DMS53 treated with DMSO at 0.1 percent for 48 hours (cell line): ENCODE results near the gene TREH.
A peak's percentile ranks its signal among the peaks of the same experiment; 100 is the strongest.
"Not testable (repeated sequence)": the region's sequence is repeated elsewhere in the genome, so short reads cannot be mapped to it uniquely, and the experiment has no call there.

ENCODE experiments used
- DNase-seq: peaks from one replicate; lab custom pipeline; 2025; ENCODE audit not compliant: unreplicated experiment; lab: John Stamatoyannopoulos, UW

The TREH gene, protein sequence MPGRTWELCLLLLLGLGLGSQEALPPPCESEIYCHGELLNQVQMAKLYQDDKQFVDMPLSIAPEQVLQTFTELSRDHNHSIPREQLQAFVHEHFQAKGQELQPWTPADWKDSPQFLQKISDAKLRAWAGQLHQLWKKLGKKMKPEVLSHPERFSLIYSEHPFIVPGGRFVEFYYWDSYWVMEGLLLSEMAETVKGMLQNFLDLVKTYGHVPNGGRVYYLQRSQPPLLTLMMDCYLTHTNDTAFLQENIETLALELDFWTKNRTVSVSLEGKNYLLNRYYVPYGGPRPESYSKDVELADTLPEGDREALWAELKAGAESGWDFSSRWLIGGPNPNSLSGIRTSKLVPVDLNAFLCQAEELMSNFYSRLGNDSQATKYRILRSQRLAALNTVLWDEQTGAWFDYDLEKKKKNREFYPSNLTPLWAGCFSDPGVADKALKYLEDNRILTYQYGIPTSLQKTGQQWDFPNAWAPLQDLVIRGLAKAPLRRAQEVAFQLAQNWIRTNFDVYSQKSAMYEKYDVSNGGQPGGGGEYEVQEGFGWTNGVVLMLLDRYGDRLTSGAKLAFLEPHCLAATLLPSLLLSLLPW

GRCh38 chr11:118679483-118679882 lies at the start of gene TREH:
Gene TREH (minus strand): TSS chr11:118679650. CDS start chr11:118679627, 23 bp downstream.
- peak; percentile 20 for DNase-seq

DNA sequence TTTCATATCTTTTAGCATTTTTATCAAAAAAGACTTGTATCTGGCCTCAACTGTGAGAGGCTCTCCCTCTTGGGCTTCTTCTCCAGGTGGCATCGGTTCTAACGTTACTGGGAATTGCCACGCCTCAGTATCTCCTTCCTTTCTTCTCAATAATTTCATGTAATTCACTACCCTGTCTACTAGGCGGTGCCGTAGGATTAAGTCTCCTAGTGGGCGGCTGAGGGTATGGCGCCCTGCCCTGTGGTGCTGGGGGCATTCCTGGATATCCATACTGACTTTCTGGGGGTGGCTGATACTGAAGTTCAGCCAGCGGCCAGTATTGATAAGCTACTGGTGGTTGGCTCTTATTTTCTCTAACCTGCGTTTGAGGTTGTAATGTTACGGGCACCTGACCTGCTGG lies 48.7 kb upstream of the TREH start:
- DNase-seq = not testable (repeated sequence)

GRCh38 chr11:118727721-118728066 lies 48.2 kb upstream of the TREH start:
- not testable (repeated sequence) for DNase-seq

DNA sequence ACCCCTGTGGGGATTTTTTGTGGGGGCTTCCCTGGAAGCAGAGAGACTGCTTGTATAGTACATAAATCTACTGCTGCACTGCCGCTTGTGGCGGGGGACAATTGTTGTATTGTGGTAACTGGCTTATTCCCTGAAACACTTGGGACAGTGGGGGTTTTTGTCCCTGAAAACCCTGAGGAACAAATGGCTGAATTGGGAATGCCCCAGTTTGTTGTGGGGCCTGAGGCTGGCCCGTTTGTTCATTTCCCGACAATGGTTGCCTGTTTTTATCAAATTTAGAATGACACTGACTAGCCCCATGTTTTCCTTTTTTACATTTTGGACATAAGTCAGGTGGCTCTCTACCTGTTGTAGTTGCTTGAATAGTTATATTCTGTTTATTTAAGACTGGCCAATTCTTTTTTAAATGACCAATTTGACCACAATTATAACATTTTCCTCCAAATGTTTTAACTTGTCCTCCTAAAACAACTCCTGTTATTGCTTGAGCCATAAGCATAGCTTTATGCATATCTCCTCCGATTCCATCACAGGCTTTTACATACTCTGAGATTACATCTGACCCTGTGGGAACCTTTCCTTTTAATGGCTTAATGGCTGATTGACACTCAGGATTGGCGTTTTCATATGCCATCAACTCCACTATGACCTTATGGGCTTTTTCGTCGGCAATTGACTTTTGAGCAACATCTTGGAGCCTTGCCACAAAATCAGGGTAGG lies 47.7 kb upstream of the TREH start:
- DNase-seq = not testable (repeated sequence)

- DNase-seq = not testable (repeated sequence)
Measured at GRCh38 chr11:118721478-118722015, 42.1 kb upstream of the TREH start.

DNA sequence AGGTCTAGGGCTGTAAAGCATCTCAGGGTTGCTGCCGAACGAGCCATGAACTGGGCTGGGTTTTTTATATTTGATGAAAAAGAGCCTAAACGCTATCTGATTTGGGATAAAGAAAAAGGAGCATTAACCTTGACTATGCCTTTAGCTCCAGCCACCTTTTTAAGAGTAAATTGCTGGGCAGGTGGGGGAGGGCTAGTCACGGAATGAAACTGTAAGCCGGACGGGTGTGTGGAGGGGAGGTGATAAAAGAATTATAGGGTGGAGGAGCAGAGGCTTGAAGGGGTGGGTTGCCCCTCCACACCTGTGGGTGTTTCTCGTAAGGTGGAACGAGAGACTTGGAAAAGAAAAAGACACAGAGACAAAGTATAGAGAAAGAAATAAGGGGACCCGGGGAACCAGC lies 41.3 kb upstream of the TREH start:
- DNase-seq = not testable (repeated sequence)

DNA sequence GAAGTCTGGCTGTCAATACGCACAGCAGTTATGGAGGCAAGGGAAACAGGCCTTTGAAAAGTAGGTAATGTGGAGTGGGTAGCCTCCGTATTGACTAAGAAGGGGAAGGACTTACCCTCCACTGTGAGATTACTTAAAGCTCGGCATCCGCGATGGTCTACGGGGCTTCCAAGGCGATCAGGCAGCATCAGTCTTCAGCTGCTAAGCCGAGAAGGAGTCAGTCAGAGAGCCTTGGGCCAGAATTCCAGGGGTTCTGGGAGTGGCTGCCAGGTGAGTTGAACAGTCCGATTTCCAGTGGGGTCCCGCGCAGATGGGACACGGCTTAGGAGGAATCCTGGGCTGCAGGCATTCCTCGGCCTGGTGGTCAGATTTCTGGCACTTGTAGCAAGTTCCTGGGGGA lies 40.6 kb upstream of the TREH start:
- DNase-seq = not testable (repeated sequence)

DNA sequence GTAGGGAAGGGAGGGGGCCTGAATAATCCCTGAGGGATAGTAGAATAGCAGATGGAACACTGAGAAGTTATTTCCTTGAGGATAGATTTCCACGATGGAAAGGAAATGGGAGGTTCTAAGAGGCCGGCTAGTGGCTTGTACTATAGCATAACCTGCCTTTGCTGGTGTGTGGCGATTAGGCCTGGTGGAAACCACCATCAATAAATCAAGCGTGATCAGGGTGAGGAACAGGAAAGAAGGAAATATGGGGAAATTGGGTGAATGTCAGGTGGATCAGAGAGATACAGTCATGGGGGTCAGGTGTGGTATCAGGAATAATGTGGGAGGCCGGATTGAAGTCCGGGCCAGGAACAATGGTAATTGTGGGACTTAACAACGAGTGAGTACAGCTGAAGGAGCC lies 39.1 kb upstream of the TREH start:
- DNase-seq = not testable (repeated sequence)

GRCh38 chr11:118717733-118718132 lies 38.3 kb upstream of the TREH start:
- not testable (repeated sequence) for DNase-seq

GRCh38 chr11:118717221-118717620 lies 37.8 kb upstream of the TREH start:
- DNase-seq = not testable (repeated sequence)

DNA sequence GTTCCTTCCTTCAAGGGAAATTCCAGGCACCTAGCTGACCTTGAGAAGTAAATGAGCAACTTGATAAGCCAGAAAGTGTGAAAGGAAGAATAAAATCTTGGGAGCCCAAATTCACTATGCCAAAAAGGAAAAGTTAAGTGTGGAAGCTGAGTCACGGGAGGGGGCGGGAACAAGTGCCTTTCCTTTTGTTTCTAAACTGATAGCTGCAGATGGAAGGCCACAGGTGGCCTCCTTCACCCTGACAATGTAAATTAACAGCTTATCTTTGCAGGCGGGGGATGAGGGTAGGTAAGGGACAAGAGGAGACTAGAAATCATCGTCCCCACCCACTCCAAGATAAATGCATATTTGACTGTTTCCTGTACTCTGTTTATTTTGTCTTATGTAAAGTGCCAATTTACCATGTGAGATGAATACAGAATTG lies 36.4 kb upstream of the TREH start:
- DNase-seq = no peak

DNA sequence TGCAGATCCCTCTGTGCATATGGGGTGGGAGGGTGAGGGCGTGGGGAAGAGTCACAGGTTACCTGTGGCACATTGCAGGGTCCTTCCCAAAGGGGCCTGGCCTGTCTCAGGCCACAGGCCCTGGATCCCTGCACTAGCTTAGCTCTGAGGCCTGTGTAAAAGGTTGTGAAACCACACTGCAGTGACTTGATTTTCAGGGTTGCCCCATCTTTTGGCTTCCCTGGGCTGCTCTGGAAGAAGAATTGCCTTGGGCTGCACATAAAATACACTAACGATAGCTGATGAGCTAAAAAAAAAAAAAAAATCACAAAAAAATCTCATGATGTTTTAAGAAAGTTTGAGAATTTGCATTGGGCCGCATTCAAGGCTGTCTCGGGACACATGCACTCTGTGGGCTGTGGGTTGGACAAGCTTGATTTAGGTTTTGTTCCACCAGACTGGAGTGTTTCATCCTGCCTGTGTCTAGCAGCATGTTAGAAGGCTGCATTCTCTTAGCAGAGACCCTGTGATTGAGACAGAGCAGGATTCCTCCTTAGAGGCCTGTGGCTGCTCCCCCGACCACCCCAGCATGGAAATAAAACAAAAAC lies 35.9 kb upstream of the TREH start:
- DNase-seq = no peak

- DNase-seq = no peak
Measured at GRCh38 chr11:118714816-118715215, 35.4 kb upstream of the TREH start.

DNA sequence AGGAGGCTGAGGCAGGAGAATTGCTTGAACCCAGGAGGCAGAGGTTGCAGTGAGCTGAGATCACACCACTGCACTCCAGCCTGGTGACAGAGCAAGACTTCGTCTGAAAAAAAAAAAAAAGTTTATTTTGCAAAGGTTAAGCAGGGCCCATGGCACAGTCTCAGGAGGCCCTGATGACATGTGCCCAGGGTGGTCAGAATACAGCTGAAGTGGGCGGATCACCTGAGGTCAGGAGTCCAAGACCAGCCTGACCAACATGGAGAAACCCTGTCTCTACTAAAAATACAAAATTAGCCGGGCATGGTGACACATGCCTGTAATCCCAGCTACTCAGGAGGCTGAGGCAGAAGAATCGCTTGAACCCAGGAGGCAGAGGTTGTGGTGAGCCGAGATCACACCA lies 35.0 kb upstream of the TREH start:
- DNase-seq = not testable (repeated sequence)

- DNase-seq = no peak
Measured at GRCh38 chr11:118708296-118708695, 28.8 kb upstream of the TREH start.

- no peak for DNase-seq
Measured at GRCh38 chr11:118706546-118706825, 27.0 kb upstream of the TREH start.

- DNase-seq = no peak
Measured at GRCh38 chr11:118705791-118706545, 26.5 kb upstream of the TREH start.

GRCh38 chr11:118705111-118705741 lies 25.8 kb upstream of the TREH start:
- DNase-seq = no peak

GRCh38 chr11:118703563-118704106 lies 24.2 kb upstream of the TREH start:
- no peak for DNase-seq
